Activated T-helper 1 cell treated with anti-CD3 and anti-CD28 coated beads, Interleukin-2, amount 50 U/mL, for 16 hours (primary cell): ENCODE results near the gene CRISPLD2.

Source experiments
- DNase-seq, 2 donors: peaks; one replicate each; pipeline ENCODE4 v3.0.0-alpha.2; 2020; ENCODE audit warnings: low read depth in 1 of 2, low spot score in 1 of 2

CRISPLD2 gene

DNA sequence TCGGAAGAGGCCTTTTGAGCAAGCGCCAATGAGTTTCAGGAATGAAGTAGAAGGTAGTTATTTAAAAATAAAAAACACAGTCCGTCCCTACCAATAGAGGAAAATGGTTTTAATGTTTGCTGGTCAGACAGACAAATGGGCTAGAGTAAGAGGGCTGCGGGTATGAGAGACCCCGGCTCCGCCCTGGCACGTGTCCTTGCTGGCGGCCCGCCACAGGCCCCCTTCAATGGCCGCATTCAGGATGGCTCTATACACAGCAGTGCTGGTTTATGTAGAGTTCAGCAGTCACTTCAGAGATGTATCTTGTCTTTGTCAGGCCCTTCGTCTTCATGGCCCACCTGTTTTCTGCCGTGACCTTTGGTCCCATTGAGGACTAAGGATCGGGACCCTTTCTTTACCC, 87.3 kb downstream of the CRISPLD2 start:
- no peak for DNase-seq

DNA sequence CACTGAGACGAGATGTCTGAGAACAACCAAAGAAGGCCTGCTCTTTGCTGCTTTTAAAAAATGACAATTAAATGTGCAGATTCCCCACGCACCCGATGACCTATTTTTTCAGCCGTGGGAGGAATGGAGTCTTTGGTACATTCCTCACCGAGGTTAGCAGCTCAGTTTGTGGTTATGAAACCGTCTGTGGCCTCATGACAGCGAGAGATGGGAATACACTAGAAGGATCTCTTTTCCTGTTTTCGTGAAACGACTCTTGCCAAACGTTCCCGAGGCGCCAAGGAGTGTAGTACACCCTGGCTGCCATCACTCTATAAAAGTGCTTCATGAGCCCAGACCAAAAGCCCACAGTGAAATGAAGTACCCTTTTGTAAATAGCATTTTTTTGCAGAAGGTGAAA, 87.8 kb downstream of the CRISPLD2 start:
- DNase-seq = no peak

DNA sequence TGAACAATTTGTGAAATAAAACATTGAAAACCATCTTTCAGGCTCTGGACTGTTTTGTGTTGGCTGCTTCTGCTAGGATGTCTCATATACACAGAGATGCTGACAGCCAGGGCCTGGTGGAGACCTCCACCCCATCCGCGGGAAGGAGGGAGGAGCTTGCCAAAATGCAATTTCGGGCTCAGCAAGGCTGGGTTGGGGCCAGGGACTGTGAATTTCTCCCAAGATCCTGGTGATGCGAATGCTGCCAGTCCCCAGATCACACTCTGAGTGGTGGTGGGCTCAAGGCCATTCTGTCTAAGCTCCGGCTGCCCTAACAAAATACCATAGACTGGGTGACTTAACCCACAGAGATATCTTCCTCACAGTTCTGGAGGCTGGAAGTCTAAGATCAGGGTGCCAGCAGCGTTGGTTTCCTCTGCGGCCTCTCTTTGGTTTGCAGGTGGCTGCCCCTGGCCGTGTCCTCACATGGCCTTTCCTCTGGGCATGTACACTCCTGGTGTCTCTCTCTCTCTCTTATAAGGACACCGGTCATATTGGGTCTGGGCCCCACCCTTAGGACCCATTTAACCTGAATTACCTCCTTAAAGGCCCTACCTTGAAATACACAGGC, 89.8 kb downstream of the CRISPLD2 start:
- DNase-seq = no peak

DNA sequence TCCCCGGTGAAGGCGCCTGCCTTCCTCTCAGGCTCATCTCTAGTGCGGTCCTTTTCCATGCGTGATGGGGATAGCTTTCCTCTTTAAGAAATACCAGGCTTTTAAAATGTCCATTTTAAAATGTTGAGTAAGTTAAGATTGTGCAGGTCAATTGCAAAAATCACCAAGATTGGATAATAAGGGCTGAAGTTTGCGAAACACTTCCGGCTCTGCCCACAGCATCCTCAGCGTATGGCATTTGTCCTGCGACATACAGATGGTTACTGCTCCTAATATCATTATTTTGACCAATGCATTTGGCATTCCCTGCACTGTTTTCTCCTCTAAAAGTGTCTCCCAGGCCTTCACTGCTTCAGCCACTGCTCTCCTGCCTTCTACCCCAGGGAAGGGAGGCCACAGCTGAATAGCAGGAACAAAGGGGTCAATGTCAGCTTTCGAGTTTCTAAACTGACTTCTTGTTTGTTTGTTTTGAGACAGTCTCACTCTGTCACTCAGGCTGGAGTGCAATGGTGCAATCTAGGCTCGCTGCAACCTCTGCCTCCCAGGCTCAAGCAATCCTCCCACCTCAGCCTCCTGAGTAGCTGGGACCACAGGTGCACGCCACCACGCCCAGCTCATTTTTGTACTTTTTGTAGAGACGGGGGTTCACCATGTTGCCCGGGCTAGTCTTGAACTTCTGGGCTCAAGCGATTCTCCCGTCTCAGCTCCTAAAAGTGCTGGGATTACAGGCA, 91.9 kb downstream of the CRISPLD2 start:
- DNase-seq = no peak

DNA sequence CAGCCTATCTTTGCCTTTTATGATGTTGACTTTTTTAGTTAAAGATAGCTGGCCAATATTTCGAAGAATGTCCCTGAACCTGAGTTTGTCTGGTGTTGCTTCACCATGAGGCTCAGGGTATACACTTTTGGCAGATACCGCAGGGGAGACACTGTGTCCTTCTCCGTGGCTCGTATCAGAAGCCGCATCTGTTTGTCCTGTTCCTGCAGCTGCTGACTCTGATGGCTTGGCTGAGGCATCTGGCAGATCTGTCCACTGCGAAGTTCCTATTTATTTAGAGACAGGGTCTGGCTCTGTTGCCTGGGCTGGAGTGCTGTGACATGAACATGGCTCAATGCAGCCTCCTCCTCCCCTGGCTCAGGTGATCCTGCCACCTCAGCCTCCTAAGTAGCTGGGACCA, 93.5 kb downstream of the CRISPLD2 start:
- no peak for DNase-seq

DNA sequence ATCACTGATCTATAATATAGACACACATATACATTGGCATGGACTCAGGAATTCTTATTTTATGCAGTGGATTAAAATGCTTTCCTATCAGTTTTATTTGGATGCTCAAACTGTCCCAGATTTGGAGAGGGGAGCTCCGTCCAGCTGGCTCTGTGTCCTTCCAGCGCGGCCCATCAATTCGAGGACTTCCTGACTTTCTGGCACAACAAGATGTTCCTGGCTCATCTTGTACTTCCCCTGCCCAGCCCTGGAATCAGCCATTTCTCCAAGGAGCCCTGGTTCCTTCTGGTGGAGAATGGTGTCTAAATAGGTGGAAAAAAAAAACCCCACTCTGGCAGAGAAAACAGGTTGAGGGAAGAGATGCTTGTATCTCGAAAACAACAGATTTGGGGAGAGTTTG, 94.5 kb downstream of the CRISPLD2 start:
- no peak for DNase-seq

DNA sequence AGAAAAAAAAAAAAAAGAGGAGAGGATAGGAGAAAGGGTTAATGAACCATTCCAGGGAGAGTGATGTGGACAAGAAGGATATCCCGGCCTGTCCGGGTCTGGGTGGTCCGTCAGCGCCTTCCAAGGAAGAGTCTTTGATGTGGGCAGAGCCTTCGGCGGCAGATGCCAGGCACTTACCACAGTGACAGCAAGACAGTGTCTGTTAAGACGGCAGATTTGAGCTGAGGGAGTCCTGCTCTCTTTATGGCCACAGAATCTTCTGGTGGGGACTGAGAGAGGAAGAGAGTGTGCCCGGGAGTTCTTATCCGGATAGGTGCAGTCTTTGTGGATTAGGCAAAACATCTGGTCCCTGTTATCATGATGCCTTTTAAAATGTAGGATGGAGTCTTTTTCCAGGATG, 96.4 kb downstream of the CRISPLD2 start:
- no peak for DNase-seq

DNA sequence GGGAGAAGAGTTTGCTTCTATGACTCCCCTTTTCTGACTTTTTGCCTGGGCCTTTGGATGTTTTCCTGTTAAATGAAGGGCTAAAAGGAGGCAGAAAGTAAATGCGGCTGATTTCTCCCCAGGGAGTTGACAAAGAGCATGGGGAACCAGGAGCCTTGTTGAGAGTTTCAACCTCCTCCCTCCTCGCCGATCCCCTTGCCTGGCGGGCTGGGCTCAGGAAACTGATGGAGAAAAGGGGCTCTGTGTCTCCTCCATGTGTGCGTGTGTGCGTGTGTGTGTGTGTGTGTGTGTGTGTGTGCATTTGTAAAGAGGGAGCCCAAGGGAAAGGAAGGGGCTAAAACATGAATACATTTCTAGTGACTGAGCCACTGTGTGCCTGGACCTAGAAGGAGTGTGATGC, 97.1 kb downstream of the CRISPLD2 start:
- no peak for DNase-seq

DNA sequence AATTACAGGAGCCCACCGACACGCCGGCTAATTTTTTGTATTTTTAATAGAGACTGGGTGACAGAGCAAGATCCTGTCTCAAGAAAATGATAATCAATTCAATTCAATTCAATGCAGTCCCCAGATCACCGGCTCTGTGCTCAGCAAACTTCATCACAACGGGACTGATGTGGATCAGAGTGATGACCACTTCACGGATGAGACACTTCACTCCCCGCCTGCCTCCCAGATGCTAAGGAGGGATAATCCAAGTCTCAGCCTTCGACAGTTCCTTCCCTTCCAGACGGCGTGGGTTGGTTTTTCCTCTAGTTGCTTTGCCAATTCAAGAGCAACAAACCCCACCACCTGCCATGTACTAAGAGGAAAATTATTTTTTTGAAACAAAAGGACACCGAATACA, 97.7 kb downstream of the CRISPLD2 start:
- DNase-seq = no peak

DNA sequence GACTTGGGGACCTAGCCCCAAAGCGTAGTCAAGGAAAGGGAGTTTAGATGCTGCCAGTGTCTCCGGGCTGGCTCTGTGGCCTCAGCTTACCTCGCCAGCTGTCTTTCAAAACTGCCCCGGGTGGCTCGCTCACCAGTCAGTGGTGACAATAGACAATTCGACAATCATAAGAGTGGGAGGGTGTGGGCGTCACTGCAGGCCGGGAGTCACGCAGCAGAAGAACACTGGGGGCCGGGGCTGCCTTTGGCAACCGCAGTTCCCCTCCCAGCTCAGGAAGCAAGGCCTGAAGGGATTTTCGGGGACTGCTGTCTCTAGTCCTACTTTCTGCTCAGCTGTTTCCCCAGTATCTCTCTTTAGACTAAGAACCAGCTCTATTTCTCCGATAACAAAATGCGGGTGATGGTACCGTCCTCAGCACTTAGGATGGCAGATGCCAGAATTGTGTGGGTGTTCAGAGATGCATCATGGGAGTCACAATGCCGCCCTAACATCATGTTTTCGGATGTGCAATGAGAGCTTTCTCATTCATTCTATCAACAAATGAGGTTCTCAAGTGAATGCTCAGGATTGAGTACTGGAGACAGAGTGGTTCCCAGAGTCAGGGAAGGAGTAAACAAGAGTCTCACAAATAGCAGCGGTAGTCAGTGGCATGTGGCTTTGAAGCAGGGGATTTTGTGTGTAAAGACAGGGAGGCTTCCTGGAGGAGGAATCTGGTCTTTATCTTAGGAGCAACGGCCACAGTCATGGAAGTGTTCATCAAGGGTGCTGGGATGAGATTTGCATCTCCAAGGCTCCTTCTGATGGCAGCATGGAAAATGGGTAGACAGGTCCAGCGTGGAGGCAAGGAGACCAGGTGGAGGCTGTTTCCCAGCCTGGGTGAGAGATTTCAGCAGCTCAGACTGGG, 98.5 kb downstream of the CRISPLD2 start:
- no peak for DNase-seq

DNA sequence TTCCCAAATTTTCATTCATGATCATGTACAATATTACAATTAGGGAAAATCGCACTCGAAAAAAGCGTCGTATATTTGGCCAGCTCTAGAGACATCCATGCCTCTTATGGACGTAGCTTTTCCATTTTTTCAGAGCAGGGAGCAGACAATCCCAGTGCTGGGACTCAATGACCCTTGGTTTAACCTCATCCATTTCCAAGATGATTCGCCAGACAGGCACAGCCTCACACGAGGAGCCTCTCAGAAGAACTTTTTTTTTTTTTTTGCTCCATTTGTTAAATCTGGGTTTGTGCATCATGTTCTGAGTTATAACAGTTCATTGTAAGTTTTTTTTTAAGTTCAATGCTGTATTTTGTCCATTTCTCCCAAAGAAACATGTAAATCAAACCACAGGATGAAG, 99.5 kb downstream of the CRISPLD2 start:
- no peak for DNase-seq

DNA sequence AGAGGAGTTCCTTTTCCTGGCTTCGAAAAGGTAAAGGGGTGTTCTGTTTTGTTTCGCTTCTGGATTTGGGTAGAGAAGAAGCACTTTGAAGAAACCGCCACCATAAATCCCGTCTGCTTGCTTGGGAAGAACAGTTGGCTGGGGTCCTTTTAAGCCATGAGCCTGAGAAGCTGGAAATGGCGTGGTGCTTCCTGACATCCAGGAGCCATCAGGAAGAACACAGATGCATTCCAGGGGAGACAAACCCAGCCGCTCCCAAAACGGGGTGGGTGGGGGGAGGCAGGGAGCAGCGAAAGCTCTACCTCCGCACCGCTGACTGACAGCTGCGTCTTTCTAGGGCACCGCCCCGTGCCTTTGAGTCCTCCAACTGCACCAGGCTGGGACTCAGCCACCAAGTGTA, 99.9 kb downstream of the CRISPLD2 start:
- DNase-seq = no peak

DNA sequence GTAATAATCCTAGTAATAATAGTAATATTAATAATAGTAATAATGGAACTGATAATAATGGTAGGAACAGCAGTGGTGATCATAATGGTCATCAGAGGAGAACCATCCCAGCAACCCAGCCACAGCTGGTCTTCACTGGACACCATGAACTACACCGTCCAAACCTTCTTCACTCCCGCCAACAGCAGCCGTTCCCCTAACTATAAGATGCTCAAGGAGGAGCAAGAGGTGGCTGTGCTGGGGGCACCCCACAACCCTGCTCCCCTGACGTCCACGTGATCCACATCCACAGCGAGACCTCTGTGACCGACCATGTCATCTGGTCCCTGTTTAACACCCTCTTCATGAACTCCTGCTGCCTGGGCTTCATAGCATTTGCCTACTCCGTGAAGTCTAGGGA, 100.5 kb downstream of the CRISPLD2 start:
- DNase-seq = no peak

DNA sequence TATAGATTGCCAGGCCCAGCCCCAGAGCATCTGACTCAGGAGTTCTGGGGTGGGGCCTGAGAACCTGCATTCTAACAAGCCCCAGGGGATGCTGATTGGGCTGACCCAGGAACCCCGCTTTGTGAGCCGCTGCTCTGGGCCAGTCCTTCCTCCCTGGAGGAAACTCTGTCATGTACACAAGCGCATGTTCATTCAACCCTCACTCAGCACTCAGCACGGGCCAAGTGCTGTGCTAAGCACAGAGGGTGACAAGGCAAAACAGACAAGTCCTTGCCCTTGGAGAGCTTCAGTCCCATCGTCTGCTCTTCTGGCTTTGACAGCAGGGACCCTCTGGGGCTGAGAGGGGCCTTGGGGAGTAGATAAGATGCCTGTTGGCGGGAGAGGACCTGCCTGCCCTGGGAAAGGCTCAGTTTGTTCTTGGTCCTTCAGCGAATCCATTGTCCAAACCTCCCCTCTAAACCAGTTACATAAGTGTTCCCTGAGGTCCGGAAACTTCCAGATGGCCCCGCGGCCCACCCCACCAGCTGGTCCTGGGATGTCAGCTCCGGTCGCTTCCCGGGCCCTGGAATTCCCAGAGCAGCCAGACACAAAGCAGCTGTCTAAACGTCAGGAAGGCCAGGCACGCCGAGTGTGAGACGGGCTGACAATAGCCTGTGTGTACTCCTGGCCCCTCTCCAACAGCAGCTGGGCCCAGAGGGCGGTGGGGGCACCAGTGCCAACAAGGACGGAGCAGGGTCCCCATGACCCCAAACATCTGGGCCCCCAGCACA, 102.8 kb downstream of the CRISPLD2 start:
- no peak for DNase-seq

DNA sequence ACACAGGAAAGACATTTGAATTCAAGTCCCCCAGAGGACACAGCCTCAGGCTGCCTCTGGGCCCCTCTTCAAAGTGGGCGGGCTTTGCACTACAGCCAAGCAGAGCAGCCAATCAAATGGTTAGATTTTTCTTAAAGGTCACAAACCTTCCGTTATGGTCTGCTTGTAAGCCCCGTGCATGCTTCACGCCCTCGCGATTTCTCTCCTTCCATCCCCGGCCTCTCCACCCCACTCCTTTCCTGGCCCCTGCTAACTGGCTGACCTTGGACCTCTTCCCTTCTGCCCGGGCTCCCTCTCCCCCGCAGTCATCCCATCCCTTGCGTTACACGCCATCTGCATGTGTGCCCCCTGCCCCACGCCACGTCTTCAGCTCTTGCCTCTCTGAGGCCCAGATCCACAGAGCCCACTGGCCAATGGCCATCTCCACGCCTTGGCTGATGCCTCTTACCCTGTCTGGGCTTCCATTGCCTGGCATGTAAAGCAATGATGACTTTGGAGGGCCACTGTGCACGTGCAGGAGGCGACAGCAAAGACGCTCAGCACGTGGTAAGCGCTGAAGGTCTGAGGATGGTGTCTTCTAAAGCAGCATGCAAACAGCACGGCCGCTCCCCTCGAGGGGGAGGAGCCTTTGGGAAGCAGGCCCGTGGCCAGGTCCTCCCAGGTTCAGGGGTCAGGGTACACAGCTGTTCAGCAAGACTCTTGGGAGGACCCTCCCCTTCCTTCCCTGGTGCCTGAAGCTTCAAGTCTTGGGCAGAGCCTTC, 104.7 kb downstream of the CRISPLD2 start:
- DNase-seq = no peak

DNA sequence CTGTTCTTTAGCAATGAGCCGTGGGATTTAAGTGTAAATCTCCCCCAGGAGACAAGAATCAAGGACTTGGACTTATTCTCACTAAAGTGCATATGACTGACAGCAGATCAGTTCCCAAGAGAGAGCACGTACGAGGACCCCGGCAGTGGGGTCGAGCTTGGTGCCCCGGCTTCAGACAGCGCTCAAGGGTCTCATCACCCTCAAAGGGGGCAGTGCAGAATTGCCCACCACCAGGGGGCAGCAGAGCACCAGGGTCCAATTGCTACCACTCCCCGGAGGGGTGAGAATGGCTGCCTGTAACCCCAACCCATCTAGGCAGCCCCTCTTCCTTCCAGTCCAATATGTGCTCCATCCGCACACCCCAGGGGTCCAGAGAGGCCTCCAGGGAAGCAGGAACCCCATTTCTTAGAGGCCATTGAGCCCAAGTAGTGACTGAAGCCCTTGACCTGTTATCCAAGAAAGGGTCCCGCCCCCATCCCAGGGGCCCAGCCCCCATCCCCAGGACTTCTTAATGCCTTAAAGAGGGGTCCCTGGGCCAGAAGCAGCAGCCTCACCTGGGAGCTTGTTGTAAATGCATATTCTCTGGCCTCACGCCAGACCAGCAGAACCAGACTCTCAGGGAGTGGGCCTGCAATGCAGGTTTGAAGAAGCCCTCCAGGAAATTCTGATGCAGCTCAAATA, 105.4 kb downstream of the CRISPLD2 start:
- DNase-seq = peak; percentile 48 to 64

DNA sequence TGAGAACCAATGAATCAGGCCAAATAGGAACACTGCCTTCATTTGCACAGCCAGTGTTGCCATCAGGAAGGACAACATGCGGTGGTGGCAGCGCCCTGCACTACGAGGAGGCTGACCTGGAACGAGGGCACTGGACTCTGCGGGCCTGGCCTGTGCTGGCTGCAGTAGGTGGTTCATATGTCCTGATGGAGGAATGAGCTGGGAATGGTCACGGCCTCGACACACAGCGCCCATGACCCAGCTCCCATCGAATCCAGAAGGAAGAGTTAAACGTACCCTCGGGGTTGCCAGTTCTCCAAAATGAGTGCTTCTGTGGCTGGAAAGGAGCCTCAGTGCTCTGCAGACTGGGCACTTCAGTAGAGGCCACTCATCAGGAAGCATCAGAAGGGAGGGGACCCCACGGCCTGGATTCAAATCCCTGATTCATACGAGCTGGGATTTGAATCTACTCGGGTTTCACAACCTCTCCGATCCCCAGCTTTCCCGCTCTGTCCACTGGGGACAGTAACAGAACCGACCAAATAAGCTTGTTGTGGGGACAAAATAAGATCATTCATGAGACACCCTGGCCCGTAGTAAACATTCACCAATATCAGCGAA, 106.1 kb downstream of the CRISPLD2 start:
- no peak for DNase-seq

DNA sequence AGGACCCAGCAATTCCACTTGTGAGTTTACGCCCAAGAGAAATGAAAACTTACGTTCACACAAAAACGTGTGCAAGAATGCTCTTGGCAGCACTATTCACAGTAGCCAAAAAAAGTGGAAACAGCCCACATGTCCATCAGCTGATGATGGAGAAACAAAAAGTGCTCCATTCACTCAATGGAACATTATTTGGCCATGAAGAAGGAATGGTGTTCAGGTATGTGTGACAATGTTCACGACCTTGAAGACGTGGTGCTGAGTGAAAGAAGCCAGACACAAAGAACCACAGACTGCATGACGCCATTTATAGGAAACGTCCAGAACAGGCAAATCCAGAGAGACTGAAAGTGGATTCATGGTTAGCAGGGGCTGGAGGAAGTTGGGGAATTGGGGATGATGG, 106.7 kb downstream of the CRISPLD2 start:
- no peak for DNase-seq
